Sigmoid colon (tissue), 4 donors: Measurements from ENCODE around the gene KIF7.

Experiments used
- POLR2AphosphoS5 ChIP-seq, 4 donors: sonication (generic); formaldehyde crosslinking; IDR thresholded peaks; one replicate each; pipeline ENCODE4 v1.6.1; 2017; ENCODE audit warnings: antibody characterized with exemption in 4 of 4
- TF ChIP-seq, protein P1 (sequence below), 4 experiments: fragments of 450-650 bp in 3 of 4; fragments of 200-600 bp in 1 of 4; IDR thresholded peaks; one replicate each; pipeline ENCODE4 v1.5.1; 2016 to 2019; ENCODE audit warnings: antibody characterized with exemption in 4 of 4, mild to moderate bottlenecking in 3 of 4, moderate library complexity in 2 of 4

DNA sequence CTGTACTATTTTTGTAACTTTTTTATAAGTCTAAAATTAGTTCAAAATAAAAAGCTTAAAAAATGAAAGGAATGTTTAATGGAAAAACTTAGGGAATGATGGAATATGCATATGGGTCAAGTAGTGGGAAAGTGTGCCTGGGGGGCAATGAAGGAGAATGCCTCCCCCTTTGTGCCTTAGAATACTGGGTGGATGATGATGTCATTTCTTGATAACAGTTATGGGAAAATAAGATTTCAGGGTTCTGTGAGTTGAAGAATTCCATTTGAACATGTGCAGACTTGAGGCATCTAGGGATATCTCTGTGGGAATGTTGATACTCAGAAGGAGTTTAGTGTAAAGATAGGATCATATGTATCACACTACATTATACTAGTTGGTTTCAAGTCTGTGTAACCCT, 49.1 kb upstream of the KIF7 start:
- TF ChIP-seq, protein P1, sequence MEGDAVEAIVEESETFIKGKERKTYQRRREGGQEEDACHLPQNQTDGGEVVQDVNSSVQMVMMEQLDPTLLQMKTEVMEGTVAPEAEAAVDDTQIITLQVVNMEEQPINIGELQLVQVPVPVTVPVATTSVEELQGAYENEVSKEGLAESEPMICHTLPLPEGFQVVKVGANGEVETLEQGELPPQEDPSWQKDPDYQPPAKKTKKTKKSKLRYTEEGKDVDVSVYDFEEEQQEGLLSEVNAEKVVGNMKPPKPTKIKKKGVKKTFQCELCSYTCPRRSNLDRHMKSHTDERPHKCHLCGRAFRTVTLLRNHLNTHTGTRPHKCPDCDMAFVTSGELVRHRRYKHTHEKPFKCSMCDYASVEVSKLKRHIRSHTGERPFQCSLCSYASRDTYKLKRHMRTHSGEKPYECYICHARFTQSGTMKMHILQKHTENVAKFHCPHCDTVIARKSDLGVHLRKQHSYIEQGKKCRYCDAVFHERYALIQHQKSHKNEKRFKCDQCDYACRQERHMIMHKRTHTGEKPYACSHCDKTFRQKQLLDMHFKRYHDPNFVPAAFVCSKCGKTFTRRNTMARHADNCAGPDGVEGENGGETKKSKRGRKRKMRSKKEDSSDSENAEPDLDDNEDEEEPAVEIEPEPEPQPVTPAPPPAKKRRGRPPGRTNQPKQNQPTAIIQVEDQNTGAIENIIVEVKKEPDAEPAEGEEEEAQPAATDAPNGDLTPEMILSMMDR (IDR thresholded peaks at IDR 0.05), result no peak
- no peak for TF ChIP-seq POLR2AphosphoS5 (IDR thresholded peaks at IDR 0.05)
